DND-41 (cell line): Measurements from ENCODE around the gene DHRS3.

Experiments
- ATAC-seq: fragments of 200-7000 bp; cut with Tn5 transposase; 3 replicates; pipeline ENCODE4 v1.9.1; 2021; ENCODE audit warnings: low read depth; ENCODE audit not compliant: insufficient read depth
- DNase-seq: peaks from one replicate; pipeline ENCODE4 v3.0.0-alpha.2; 2020
- H2AFZ ChIP-seq: 2 replicates; pipeline ENCODE4 v1.6.0; 2012; ENCODE audit warnings: low read depth, low read length
- H3K27ac ChIP-seq: 2 replicates; pipeline ENCODE4 v1.5.1; 2012; ENCODE audit warnings: low read length, inconsistent platforms
- H3K27me3 ChIP-seq: fragments of 200-600 bp; sonication (generic); 2 replicates; pipeline ENCODE4 v1.6.0; 2012; ENCODE audit warnings: low read length, mild to moderate bottlenecking, inconsistent platforms; ENCODE audit not compliant: insufficient read depth, poor library complexity
- H3K36me3 ChIP-seq: 2 replicates; pipeline ENCODE4 v1.5.1; 2012; ENCODE audit warnings: low read length, inconsistent platforms; ENCODE audit not compliant: insufficient read depth
- H3K4me1 ChIP-seq: 2 replicates; pipeline ENCODE4 v1.5.1; 2012; ENCODE audit warnings: mild to moderate bottlenecking, low read length; ENCODE audit not compliant: insufficient read depth
- H3K4me2 ChIP-seq: 2 replicates; pipeline ENCODE4 v1.6.0; 2012; ENCODE audit warnings: mild to moderate bottlenecking, moderate library complexity, low read length, inconsistent platforms; ENCODE audit not compliant: insufficient read depth
- H3K4me3 ChIP-seq, 2 experiments: fragments of 200-600 bp in 1 of 2; shearing (Covaris generic) in 1 of 2; 2 replicates each; pipeline ENCODE4 v1.5.1; 2012 to 2016; ENCODE audit warnings: inconsistent platforms in 2 of 2, low read length in 2 of 2, mild to moderate bottlenecking in 2 of 2, low read depth in 1 of 2, moderate library complexity in 1 of 2
- H3K79me2 ChIP-seq: 2 replicates; pipeline ENCODE4 v1.6.0; 2012; ENCODE audit warnings: low read length, inconsistent platforms; ENCODE audit not compliant: insufficient read depth
- H3K9ac ChIP-seq: 2 replicates; pipeline ENCODE4 v1.6.0; 2012; ENCODE audit warnings: low read depth, mild to moderate bottlenecking, inconsistent platforms, low read length, moderate library complexity
- H3K9me3 ChIP-seq: 2 replicates; pipeline ENCODE4 v1.5.1; 2012; ENCODE audit warnings: low read length, moderate library complexity, mild to moderate bottlenecking, inconsistent platforms; ENCODE audit not compliant: insufficient read depth, severe bottlenecking
- H4K20me1 ChIP-seq: 2 replicates; pipeline ENCODE4 v1.6.0; 2012; ENCODE audit warnings: low read length; ENCODE audit not compliant: insufficient read depth
- EZH2 ChIP-seq: IDR thresholded peaks from 3 replicates; pipeline ENCODE4 v1.6.1; 2012; ENCODE audit warnings: borderline replicate concordance, low read depth, mild to moderate bottlenecking, moderate library complexity, low read length, inconsistent platforms; ENCODE audit not compliant: severe bottlenecking
- TF ChIP-seq, protein P1 (sequence below): IDR thresholded peaks from 2 replicates; pipeline ENCODE4 v1.5.1; 2012; ENCODE audit warnings: borderline replicate concordance, low read length, moderate library complexity, mild to moderate bottlenecking; ENCODE audit not compliant: poor library complexity, severe bottlenecking; ENCODE audit errors: extremely low read depth

DHRS3 gene

DNA sequence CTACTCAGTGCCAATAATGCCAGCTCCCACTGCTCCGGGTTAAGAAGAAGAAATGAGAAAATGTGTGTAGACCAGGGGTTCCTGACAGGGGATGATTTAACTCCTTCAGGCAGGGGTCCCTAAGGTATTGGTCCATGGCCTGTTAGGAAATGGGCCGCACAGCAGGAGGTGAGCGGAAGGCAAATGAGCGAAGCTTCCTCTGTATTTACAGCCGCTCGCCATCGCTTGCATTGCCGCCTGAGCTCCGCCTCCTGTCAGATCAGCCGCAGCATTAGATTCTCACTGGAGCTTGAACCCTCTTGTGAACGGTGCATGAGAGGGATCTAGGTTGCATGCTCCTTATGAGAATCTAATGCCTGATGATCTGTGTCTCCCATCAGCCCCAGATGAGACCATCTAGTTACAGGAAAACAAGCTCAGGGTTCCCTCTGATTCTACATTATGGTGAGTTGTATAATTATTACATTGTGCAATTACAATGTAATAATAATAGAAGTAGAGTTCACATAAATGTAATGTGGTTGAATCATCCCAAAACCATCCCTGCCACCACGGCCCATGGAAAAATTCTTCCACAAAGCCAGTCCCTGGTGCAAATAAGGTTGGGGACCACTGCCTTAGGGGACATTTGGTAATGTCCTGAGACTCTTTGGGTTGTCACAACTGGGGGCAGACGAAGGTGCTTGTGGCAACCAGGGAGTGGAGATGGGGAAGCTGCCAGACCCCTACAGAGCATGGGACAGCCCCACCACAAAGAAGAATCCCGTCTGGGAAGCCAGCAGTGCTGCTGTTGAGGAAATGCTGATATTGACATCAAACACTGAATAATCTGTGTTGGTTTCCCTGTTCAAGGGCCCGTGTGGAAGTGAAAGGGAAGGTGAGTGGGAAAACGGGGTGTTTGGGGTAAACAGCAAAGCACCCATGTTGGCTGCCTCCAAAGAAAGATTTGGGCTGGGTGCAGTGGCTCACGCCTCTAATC lies 60.8 kb downstream of the DHRS3 start:
- H3K4me2 ChIP-seq, result no peak overlapping the region
- H3K9ac ChIP-seq, result no peak overlapping the region
- H3K4me1 ChIP-seq, result no peaks in the 10 kb centered on the region

DNA sequence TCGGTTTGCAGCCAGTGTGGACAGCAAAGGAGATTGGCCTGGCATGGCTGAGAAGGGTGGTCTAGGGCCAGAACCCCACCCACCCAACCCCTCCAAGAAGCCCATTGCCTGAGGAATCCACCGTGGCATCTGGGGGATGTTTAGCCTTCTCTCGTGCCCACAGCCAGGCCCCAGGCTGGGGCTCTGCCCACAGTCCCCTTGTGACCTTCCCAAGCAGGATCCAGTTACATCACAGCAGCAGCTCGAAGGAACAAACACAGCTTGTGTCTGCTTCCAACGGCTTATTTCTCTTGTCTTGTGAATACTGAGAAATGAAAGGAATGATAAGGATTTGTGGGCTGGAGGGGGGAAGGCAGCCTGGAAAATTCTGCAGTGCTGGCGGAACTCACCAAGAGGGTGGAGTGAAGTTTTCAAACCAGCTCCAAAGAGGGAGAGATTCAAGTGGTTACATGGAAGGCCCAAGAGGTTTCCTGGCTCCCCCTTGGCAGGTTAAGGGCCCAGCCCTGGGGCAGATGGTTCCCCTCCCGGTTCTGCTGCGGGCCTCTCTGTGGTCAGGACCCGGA lies 61.6 kb downstream of the DHRS3 start:
- H2AFZ ChIP-seq, result no peak overlapping the region
- H3K27me3 ChIP-seq, result no peaks in the 10 kb centered on the region
- no peaks in the 10 kb centered on the region for H3K9me3 ChIP-seq
- TF ChIP-seq EZH2, result no peak
- TF ChIP-seq, protein P1, sequence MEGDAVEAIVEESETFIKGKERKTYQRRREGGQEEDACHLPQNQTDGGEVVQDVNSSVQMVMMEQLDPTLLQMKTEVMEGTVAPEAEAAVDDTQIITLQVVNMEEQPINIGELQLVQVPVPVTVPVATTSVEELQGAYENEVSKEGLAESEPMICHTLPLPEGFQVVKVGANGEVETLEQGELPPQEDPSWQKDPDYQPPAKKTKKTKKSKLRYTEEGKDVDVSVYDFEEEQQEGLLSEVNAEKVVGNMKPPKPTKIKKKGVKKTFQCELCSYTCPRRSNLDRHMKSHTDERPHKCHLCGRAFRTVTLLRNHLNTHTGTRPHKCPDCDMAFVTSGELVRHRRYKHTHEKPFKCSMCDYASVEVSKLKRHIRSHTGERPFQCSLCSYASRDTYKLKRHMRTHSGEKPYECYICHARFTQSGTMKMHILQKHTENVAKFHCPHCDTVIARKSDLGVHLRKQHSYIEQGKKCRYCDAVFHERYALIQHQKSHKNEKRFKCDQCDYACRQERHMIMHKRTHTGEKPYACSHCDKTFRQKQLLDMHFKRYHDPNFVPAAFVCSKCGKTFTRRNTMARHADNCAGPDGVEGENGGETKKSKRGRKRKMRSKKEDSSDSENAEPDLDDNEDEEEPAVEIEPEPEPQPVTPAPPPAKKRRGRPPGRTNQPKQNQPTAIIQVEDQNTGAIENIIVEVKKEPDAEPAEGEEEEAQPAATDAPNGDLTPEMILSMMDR, result no peak
- H3K4me1 ChIP-seq, result no peaks in the 10 kb centered on the region
- DNase-seq (no peak), ATAC-seq (no peak)
- no peak overlapping the region for H3K9ac ChIP-seq
- H3K4me3 ChIP-seq, result no peak overlapping the region
- no peaks in the 10 kb centered on the region for H3K36me3 ChIP-seq
- no peaks in the 10 kb centered on the region for H3K79me2 ChIP-seq
- no peak overlapping the region for H3K27ac ChIP-seq
- no peaks in the 10 kb centered on the region for H4K20me1 ChIP-seq
- no peak overlapping the region for H3K4me2 ChIP-seq

More for the DNA sequence above, 60.8 kb downstream of the DHRS3 start:
- Histone ChIP-seq H3K79me2 (no peaks in the 10 kb centered on the region), H3K9me3 (no peaks in the 10 kb centered on the region), H3K27ac (no peak overlapping the region), H3K4me3 (no peak overlapping the region), H3K27me3 (no peaks in the 10 kb centered on the region), H3K36me3 (no peaks in the 10 kb centered on the region), H2AFZ (no peak overlapping the region), H4K20me1 (no peaks in the 10 kb centered on the region)
- no peak for DNase-seq
- no peak for TF ChIP-seq EZH2
- TF ChIP-seq, protein P1, result no peak
- no peak for ATAC-seq

DNA sequence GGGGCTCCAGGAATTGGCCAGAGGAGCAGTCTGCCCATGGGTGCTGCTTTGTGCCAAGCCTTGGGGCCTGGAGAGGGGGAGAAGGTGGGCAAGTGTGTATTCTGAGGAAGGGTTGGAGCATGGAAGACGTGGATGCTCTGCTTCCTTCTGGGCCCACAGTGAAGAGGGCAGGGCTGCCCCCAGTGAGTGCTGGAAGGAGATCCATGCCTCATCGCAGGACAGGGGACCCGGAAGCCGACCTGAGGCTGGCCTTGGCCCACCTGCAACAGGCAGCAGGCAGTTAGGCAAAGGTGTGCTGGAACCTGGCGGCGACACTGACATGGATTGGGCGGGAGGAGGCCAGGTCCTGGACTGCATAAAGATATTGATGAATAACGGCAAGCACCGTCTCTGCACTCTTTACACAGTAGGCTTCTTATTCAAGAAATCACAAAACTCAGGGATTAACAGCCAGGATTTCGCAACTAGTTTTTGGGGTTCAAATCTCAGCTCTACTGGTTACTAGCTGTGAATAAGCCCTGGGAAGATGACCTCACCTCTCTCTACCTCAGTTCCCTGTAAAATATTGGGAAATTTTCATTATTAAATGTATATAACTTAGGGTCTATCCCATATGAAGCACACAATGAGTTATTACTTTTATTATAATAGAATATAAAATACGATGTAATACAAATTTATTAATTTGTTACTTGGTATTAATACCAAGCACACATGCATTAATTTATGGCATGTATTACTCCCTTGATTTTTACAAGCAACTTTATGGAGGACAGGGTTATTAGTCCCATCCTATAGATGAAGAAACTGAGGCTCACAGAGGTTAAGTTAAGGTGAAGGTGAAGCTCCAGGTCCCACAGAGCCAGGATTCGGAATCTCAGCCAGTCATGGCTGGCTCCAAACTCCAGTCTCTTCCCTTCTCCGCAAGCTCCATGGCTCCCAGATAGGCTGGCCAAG lies 62.3 kb downstream of the DHRS3 start:
- no peaks in the 10 kb centered on the region for H3K9me3 ChIP-seq
- H3K4me1 ChIP-seq, result no peaks in the 10 kb centered on the region
- no peaks in the 10 kb centered on the region for H3K36me3 ChIP-seq
- H3K4me2 ChIP-seq, result no peak overlapping the region
- DNase-seq (no peak), ATAC-seq (no peak)
- no peaks in the 10 kb centered on the region for H4K20me1 ChIP-seq
- H3K9ac ChIP-seq, result no peak overlapping the region
- TF ChIP-seq, protein P1, result no peak
- TF ChIP-seq EZH2, result no peak
- H2AFZ ChIP-seq, result no peak overlapping the region
- no peaks in the 10 kb centered on the region for H3K27me3 ChIP-seq
- H3K4me3 ChIP-seq, result no peak overlapping the region
- H3K79me2 ChIP-seq, result no peaks in the 10 kb centered on the region
- no peak overlapping the region for H3K27ac ChIP-seq
